Measurements from ENCODE around the gene PBX1.

The PBX1 gene

GRCh38 chr1:164771041-164771618, 212.1 kb downstream of the PBX1 start:
- no peak for DNase-seq (ENCODE audit: insufficient read length, low spot score)
- no peak for TF ChIP-seq CTCF (IDR thresholded peaks at IDR 0.05; ENCODE audit: insufficient read depth, missing control alignments)
- no peak for FAIRE-seq

- TF ChIP-seq CTCF (IDR thresholded peaks at IDR 0.05; ENCODE audit: insufficient read depth, missing control alignments): no peak
- no peak for DNase-seq (ENCODE audit: insufficient read length, low spot score)
- no peak for FAIRE-seq
Observed at GRCh38 chr1:164771619-164772361, 212.8 kb downstream of the PBX1 start.

- FAIRE-seq (no peak), DNase-seq (ENCODE audit: insufficient read length, low spot score) (no peak)
- TF ChIP-seq CTCF (IDR thresholded peaks at IDR 0.05; ENCODE audit: insufficient read depth, missing control alignments): no peak
Observed at GRCh38 chr1:164772635-164773034, 213.7 kb downstream of the PBX1 start.

GRCh38 chr1:164773102-164773501, 214.1 kb downstream of the PBX1 start:
- FAIRE-seq (no peak), DNase-seq (ENCODE audit: insufficient read length, low spot score) (no peak)
- TF ChIP-seq CTCF (IDR thresholded peaks at IDR 0.05; ENCODE audit: insufficient read depth, missing control alignments): no peak

- peak; percentile 49 for TF ChIP-seq CTCF (IDR thresholded peaks at IDR 0.05; ENCODE audit: insufficient read depth, missing control alignments)
- no peak for DNase-seq (ENCODE audit: insufficient read length, low spot score)
- no peak for FAIRE-seq
Observed at GRCh38 chr1:164774413-164774812, 215.4 kb downstream of the PBX1 start.

GRCh38 chr1:164774819-164775654, 216.1 kb downstream of the PBX1 start:
- peak; percentile 97 for FAIRE-seq
- TF ChIP-seq CTCF (IDR thresholded peaks at IDR 0.05; ENCODE audit: insufficient read depth, missing control alignments): no peak
- DNase-seq (ENCODE audit: insufficient read length, low spot score): peak; percentile 55
